HG03571 (cell line): ENCODE data around the gene OSBPL5.

Source experiments
- ATAC-seq: cut with Tn5 transposase; IDR thresholded peaks from one replicate; pipeline ENCODE4 v1.9.1; 2021; ENCODE audit not compliant: unreplicated experiment

The OSBPL5 gene

GRCh38 chr11:3105791-3106735, 59.0 kb downstream of the OSBPL5 start:
- ATAC-seq, result no peak

- ATAC-seq, result no peak
Measured at GRCh38 chr11:3104961-3105790, 59.9 kb downstream of the OSBPL5 start.

GRCh38 chr11:3104051-3104714, 60.9 kb downstream of the OSBPL5 start:
- no peak for ATAC-seq

GRCh38 chr11:3103076-3103475, 62.0 kb downstream of the OSBPL5 start:
- ATAC-seq, result no peak

GRCh38 chr11:3102641-3102921, 62.5 kb downstream of the OSBPL5 start:
- no peak for ATAC-seq

DNA sequence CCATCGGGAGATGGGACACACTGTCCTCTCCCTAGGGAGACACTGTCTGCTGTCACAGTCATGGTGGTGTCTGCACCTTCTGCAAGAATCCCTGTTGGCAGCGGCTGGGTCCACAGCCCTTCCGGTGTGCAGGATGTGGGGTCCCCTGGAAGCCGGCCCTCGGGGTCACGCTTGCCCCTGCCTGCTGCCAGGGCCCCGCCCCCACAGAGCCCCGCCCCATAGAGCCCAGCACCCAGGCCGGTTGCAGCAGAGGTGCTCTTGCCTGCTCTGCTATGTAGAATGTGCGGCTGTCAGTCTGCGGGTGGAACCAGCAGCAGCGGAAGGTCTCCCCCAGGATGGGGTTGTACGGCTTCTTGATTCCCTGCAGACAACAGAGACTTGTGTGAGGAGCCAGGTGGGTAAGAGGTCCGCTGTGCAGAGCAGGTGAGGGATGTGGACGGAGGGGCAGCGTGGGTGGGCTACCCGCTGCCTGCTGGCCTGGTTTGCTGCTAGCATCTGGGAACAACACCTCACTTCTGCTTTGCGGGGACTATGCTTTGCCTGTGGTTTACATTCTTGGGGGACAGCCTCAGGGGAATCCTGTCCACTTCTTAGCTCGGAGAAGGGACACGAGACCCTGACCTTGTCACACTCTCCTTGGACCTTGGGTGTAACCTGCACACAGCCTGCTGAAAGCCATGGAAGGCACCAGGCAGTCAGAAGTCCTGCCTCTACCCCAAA, 63.0 kb downstream of the OSBPL5 start:
- no peak for ATAC-seq

DNA sequence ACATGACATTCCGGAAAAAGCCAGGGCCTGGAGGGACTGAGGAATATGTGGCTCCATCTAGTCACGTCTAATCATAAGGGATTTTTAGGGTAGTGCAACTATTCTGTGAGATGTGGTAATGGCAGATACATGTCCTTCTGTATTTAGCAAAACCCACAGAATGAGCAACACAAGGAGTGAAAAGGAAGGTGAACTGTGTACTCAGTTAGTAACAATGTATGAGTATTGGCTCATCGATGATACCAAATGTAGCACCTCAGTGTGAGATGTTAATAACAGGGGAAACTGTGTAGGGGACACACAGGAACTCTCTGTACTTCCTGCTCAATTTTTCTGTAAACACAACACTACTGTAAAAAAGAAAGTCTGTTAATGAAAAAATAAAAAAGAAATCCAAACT, 65.9 kb downstream of the OSBPL5 start:
- no peak for ATAC-seq

GRCh38 chr11:3096909-3097530, 68.1 kb downstream of the OSBPL5 start:
- ATAC-seq, result no peak

GRCh38 chr11:3095712-3096361, 69.3 kb downstream of the OSBPL5 start:
- no peak for ATAC-seq

- ATAC-seq, result no peak
Measured at GRCh38 chr11:3094223-3094824, 70.8 kb downstream of the OSBPL5 start.

- ATAC-seq, result no peak
Measured at GRCh38 chr11:3093281-3094191, 71.6 kb downstream of the OSBPL5 start.

GRCh38 chr11:3092603-3093141, 72.4 kb downstream of the OSBPL5 start:
- ATAC-seq, result no peak

DNA sequence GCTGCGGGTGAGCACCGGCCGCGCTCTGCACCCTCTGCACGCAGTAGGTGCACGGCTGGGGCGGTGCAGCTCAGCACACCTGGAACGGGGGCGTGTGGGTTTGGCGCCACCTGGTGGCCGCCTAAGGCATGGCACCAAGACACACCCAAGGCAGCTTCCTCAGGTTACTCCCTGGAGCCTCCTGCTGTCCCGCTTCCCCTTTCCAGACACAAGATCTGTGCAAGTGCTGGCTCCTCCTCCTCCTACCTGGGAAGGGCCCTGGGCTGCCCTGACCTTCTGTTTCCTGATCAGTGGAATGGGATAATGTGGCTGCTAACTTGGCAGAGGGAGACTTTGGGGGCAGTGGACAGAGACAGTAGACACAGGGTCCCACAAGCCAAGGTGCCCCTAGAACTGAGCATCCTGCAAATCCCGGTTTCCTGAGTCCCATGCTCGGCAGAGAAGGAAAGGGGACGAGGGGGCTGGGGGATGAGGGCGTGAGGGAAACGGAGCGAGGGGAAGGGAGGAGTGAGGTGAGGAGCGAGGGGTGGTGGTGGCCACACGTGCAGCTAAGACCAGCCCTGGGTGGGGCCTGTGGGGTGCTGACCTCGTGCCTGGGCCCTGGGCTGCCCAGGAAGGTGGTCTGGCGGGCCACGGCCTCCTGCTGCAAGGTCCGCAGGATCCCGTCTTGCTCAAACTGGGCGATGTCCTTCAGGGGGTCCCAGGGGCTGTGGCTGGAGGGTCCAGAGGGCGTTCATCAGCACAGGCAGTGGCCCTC, 73.1 kb downstream of the OSBPL5 start:
- ATAC-seq, result no peak

GRCh38 chr11:3091081-3091845, 73.8 kb downstream of the OSBPL5 start:
- no peak for ATAC-seq

GRCh38 chr11:3090096-3090901, 74.8 kb downstream of the OSBPL5 start:
- no peak for ATAC-seq
